ENCODE data around the gene PDZD7.

DNA sequence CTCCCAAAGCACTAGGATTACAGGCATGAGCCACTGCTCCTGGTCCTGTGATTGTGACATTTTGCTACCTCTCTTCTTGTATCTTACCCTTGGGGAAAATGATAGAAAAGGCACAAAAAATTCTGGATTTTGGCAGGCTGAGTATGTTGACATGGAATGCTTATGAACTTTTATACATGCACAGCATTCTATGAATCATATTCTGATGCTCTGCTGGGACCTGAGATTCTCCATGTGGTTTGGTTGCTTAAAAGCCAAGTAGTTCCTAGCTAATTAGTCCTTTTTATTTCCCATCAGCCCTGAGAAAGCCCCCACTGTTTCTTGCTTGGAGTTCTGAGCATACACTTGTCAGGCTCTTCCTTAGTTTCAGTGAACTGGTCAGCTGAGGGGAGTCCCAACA, 22.6 kb upstream of the PDZD7 start:
- TF ChIP-seq CTCF (IDR thresholded peaks at IDR 0.05 in 8 of 11, conservative IDR thresholded peaks at IDR 0.05 in 3 of 11) (no peak), POLR2A (IDR thresholded peaks at IDR 0.05) (no peak), POLR2AphosphoS5 (IDR thresholded peaks at IDR 0.05) (no peak)

Measured in spleen (tissue), 7 donors.